ENCODE data around the gene EYA3.
A peak's percentile ranks its signal among the peaks of the same experiment; 100 is the strongest.

EYA3 gene

GRCh38 chr1:28099050-28099769 is 10.8 kb upstream of the EYA3 start:
- no peaks in the 10 kb centered on the region for H3K4me1 Mint-ChIP-seq
- H3K27me3 Mint-ChIP-seq, result no peaks in the 10 kb centered on the region
- no peak overlapping the region for H3K4me3 Mint-ChIP-seq
- H3K36me3 Mint-ChIP-seq, result no peaks in the 10 kb centered on the region
- ATAC-seq (ENCODE audit: low read depth) (no peak), DNase-seq (ENCODE audit: low spot score in 2 of 2) (no peak)
- H3K27ac Mint-ChIP-seq, result no peak overlapping the region
- no peaks in the 10 kb centered on the region for H3K9me3 Mint-ChIP-seq

- Mint-ChIP-seq H3K4me1 (no peaks in the 10 kb centered on the region), H3K4me3 (no peak overlapping the region), H3K9me3 (no peaks in the 10 kb centered on the region), H3K36me3 (no peaks in the 10 kb centered on the region), H3K27me3 (no peaks in the 10 kb centered on the region), H3K27ac (no peak overlapping the region)
- ATAC-seq (ENCODE audit: low read depth) (no peak), DNase-seq (ENCODE audit: low spot score in 2 of 2) (no peak)
Observed at GRCh38 chr1:28097100-28097472, 8.7 kb upstream of the EYA3 start.

DNA sequence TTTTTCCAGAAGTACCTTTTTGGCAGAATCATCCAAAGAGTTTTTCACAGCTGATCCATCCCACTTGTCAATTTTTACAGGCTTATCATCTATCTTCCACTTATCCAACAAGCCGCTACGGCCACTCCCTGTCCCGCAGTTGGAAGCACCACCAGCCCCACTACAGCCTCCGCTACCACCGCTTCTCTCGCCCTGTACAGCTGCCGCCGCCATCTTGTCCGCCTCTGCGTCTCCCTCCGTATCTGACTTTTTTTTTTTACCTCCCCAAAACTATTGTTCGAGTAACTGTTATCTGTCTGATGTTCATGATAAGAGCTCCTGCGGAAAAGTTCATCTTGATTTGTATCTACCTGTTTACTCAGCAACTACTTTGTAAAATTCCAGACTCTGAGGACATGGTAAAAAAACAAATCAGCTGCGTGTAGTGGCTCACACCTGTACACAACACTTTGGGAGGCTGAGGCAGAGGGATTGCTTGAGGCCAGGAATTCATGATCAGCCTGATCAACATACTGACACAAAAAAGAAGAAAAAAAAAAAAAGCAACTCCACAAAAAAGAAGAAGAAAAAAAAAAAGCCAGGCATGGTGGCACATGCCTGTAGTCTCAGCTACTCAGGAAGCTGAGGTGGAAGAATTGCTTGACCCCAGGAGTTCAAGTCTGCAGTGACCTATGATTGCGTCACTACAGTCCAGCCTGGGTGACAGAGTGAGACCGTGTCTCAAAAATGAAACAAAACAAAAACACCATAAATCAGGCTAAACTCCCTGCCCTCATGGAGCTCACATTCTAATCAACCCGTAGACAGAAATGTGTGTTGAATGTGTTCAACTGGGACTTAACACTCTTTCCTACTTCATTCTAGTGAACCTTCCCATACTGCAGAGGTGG is 8.0 kb upstream of the EYA3 start:
- H3K4me3 Mint-ChIP-seq, result no peak overlapping the region
- no peak overlapping the region for H3K27ac Mint-ChIP-seq
- no peaks in the 10 kb centered on the region for H3K36me3 Mint-ChIP-seq
- H3K4me1 Mint-ChIP-seq, result no peaks in the 10 kb centered on the region
- DNase-seq (ENCODE audit: low spot score in 2 of 2) (no peak), ATAC-seq (ENCODE audit: low read depth) (no peak)
- no peaks in the 10 kb centered on the region for H3K27me3 Mint-ChIP-seq
- H3K9me3 Mint-ChIP-seq, result no peaks in the 10 kb centered on the region

DNA sequence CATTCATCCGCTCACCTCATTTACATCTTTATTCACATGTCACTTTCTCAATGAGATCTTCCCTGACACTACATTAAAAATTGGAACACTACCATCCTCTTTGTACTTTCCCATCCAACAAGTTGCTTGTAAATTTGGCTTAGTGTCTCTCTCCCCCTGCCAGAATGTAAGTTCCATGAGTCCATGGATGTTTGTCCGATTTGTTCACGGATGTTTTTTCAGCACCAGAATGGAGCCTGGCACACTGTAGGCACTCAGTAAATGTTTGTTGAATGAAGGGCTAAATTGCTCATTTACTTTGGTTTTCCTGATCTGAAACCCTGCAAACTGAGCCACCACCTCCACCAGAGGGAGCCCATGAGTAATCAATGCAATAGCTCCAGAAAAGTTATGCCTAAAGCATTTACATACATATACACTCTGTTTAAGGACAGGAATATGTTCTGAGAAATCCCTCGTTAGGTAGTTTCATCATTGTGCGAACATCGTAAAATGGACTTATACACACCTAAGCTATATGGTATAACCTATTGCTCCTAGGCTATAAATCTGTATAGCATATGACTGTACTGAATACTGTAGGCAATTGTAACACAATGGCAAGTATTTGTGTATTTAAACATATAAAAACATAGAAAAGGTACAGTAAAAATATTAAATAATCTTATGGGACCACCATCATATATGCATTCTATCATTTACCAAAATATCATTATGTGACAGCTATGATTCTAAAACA is 2.8 kb upstream of the EYA3 start:
- DNase-seq (ENCODE audit: low spot score in 2 of 2), result peak; percentile 81 to 85
- no peak for ATAC-seq (ENCODE audit: low read depth)
- no peaks in the 10 kb centered on the region for H3K27me3 Mint-ChIP-seq
- H3K9me3 Mint-ChIP-seq, result no peaks in the 10 kb centered on the region
- no peaks in the 10 kb centered on the region for H3K36me3 Mint-ChIP-seq
- peaks cover 18% of the 10 kb centered on the region for H3K4me1 Mint-ChIP-seq
- H3K27ac Mint-ChIP-seq, result peak overlapping the region; percentile 45
- peak overlapping the region; percentile 51 for H3K4me3 Mint-ChIP-seq

DNA sequence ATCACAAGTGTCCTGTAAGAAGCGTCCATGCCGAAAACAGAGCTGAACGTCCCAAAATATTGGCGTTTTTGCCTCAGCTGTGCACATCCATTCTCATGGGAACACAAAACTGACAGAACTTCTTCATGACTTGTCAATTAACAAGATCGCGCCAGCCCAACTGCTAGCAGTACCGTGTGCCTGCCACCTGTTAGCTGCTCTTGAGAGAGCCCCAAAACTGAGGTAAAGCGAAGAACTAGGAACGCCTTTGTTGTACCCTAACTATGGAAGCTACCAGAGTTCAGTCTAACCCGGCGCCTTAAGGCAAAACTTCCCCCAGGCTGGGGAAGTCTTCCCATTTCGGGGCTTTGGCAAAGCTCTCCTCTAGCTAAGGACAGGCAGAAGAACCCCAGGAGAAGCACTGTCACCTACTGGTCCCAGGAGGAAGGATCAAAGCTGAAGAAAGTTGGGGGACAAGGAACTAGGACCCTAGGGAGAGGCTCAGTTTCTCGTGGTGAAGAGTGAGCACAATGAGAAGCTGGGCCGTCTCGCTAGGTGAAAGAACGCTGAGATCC is 719 bp downstream of the EYA3 start:
- peak; percentile 23 to 40 for DNase-seq (ENCODE audit: low spot score in 2 of 2)
- Mint-ChIP-seq H3K27ac (peak overlapping the region; percentile 96), H3K27me3 (no peaks in the 10 kb centered on the region), H3K4me1 (peaks cover 23% of the 10 kb centered on the region), H3K9me3 (no peaks in the 10 kb centered on the region), H3K36me3 (peaks cover 1% of the 10 kb centered on the region), H3K4me3 (peak overlapping the region; percentile 91)
- peak; percentile 13 for ATAC-seq (ENCODE audit: low read depth)

DNA sequence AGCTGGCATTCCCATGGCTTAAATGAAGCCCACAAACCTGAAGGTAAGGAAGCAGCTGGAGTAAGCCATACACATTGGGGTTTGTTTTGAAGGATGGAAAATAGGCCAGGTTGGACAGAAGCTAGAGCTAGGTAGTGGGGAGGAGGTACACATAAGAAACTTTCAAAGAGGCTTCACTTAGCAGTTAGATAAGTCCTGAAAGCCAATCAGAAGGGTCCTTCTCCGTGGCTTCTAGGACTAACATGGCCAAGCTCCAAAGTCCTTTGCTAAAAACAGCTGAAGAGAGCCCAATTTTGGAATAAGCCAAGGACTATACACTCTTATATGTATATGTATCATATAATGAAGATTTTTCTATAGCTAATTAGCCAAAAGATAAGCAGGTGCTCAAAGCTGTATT is 1.8 kb downstream of the EYA3 start:
- H3K9me3 Mint-ChIP-seq, result no peaks in the 10 kb centered on the region
- peaks cover 1% of the 10 kb centered on the region for H3K36me3 Mint-ChIP-seq
- peaks cover 23% of the 10 kb centered on the region for H3K4me1 Mint-ChIP-seq
- H3K27ac Mint-ChIP-seq, result no peak overlapping the region
- ATAC-seq (ENCODE audit: low read depth) (no peak), DNase-seq (ENCODE audit: low spot score in 2 of 2) (no peak)
- peak overlapping the region; percentile 25 for H3K4me3 Mint-ChIP-seq
- no peaks in the 10 kb centered on the region for H3K27me3 Mint-ChIP-seq

DNA sequence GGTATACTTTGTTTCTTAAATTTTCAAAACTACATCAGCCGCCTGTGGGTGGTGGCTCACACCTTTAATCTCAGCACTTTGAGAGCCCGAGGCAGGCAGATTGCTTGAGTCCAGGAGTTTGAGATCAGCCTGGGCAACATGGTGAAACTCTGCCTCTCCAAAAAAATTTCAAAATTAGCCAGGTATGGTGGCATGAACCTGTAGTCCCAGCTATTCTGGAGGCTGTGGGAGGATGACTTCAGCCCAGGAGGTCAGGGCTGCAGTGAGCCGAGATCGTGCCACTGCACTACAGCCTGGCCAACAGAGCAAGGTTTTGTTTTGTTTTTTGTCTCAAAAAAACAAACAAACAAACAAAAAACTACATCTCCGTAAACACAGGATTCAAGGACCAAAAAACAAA is 3.3 kb downstream of the EYA3 start:
- Mint-ChIP-seq H3K36me3 (peaks cover 1% of the 10 kb centered on the region), H3K27me3 (no peaks in the 10 kb centered on the region), H3K27ac (peak overlapping the region; percentile 75), H3K9me3 (no peaks in the 10 kb centered on the region), H3K4me3 (peak overlapping the region; percentile 53), H3K4me1 (peaks cover 18% of the 10 kb centered on the region)
- ATAC-seq (ENCODE audit: low read depth) (no peak), DNase-seq (ENCODE audit: low spot score in 2 of 2) (no peak)

DNA sequence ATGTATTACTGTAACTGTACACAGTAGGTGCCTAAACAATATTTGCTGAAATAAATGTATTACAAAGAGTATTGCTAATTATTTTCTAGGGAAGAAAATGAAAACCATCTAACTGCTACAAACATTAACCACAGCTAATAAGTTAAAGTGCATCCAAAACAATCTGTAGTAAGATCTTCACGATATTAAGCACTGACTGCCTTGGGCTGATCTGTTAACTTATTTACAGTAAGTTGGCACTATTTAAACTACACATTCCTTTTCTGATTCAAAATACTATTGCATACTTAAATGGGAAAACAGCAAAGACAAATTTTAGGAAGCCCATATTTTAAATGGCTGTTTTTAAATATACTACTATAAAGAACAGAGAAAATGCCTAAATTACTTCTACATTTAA is 4.5 kb downstream of the EYA3 start:
- H3K4me1 Mint-ChIP-seq, result peaks cover 18% of the 10 kb centered on the region
- H3K9me3 Mint-ChIP-seq, result no peaks in the 10 kb centered on the region
- DNase-seq (ENCODE audit: low spot score in 2 of 2), result no peak
- H3K4me3 Mint-ChIP-seq, result no peak overlapping the region
- no peak overlapping the region for H3K27ac Mint-ChIP-seq
- H3K36me3 Mint-ChIP-seq, result peaks cover 1% of the 10 kb centered on the region
- ATAC-seq (ENCODE audit: low read depth), result no peak
- H3K27me3 Mint-ChIP-seq, result no peaks in the 10 kb centered on the region

DNA sequence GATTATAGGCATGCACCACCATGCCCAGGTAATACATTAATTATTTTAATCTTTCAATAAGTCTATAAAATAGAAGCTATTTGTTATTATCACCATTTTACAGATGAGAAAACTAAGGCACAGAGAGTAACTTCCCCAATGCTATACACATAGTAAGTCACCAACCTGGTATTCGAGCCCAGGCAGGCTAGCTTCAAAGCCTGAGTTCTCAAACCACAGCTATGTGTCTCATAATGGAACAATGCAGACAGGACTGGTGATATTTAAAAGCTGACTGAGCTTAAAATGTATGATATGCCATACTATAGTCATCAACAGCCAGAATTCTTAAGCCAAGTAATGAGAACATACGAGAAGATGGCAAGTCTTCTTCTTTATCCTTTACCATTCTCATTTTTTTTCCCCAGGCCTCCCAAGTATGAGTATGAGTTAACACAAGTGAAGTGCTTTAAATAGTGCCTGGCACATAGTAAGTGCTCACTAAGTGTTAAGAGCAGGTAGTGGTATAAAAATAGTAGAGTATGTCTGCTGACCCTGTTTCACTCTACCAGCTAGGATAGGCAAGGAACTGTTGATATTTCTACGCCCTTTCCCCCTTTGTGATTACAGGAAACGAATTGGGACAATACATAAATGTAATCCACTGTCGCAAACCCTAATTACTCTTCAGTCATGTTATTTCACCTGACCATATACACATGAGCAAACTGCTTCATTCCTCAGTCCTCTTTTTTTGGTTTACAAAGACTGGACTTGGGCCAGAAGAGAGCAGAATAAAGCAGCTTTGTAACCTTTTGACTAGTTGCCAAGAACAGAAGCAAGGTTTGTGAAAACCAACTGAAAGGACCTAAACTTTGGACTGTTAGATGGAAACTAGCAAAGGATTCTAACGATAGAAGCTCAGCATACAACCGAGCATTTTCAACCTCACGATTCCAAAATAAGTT is 9.5 kb downstream of the EYA3 start:
- ATAC-seq (ENCODE audit: low read depth) (no peak), DNase-seq (ENCODE audit: low spot score in 2 of 2) (no peak)
- H3K27me3 Mint-ChIP-seq, result no peaks in the 10 kb centered on the region
- H3K9me3 Mint-ChIP-seq, result no peaks in the 10 kb centered on the region
- peaks cover 11% of the 10 kb centered on the region for H3K4me1 Mint-ChIP-seq
- H3K4me3 Mint-ChIP-seq, result no peak overlapping the region
- no peak overlapping the region for H3K27ac Mint-ChIP-seq
- no peaks in the 10 kb centered on the region for H3K36me3 Mint-ChIP-seq

- no peaks in the 10 kb centered on the region for H3K9me3 Mint-ChIP-seq
- no peak overlapping the region for H3K27ac Mint-ChIP-seq
- ATAC-seq (ENCODE audit: low read depth) (no peak), DNase-seq (ENCODE audit: low spot score in 2 of 2) (no peak)
- no peaks in the 10 kb centered on the region for H3K36me3 Mint-ChIP-seq
- H3K4me1 Mint-ChIP-seq, result peaks cover 11% of the 10 kb centered on the region
- H3K4me3 Mint-ChIP-seq, result no peak overlapping the region
- H3K27me3 Mint-ChIP-seq, result no peaks in the 10 kb centered on the region
Observed at GRCh38 chr1:28078262-28078661, 10.1 kb downstream of the EYA3 start.

DNA sequence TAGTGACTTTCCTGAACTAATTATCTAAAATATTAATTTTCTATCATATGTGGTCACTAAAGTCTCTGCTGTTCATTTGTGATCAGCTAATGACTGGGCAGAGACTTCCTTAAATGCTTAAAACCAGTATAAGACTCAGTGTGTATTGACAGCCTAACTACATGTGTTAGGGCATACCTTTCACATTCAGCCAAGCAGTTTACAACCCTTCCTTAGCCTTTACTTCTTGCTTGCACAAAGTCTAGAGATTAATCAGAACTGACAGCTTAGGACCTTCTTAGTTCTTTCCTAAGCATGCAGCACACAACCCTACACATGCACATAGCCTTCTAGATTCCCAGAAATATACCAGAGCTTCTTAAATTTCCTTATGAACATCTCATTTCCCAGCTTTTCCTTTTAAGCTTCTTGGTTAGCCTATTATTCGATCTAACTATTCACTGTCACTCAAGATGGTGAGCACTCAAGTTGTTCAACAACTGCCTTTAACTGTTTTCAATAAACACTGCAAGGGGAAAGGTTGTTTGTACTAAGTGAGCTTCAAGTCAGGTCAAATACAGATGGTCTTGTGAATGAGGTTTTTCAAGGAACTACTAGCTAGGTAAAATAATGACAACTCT is 13.4 kb downstream of the EYA3 start:
- H3K4me3 Mint-ChIP-seq, result no peak overlapping the region
- H3K27me3 Mint-ChIP-seq, result no peaks in the 10 kb centered on the region
- H3K27ac Mint-ChIP-seq, result no peak overlapping the region
- ATAC-seq (ENCODE audit: low read depth), result no peak
- no peaks in the 10 kb centered on the region for H3K9me3 Mint-ChIP-seq
- H3K36me3 Mint-ChIP-seq, result peaks cover 2% of the 10 kb centered on the region
- peaks cover 22% of the 10 kb centered on the region for H3K4me1 Mint-ChIP-seq
- DNase-seq (ENCODE audit: low spot score in 2 of 2), result no peak

DNA sequence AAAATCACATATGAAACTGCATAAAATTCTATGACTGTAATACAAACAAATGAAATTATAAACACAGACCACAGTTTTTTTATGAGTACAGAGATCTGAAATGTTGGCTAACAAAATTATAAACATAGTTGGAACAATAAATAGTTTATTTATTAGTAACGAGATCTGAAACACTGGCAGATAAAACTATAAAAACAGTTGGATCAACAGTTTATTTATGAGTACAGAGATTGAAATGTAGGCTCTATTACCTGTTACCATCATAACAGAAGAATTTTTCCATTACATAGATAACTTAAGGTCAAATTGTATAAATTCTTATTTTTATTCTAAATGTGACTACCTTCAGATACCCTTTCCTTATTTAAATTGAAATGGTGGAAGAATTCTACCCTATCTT is 14.5 kb downstream of the EYA3 start:
- Mint-ChIP-seq H3K4me1 (peaks cover 22% of the 10 kb centered on the region), H3K4me3 (no peak overlapping the region), H3K36me3 (peaks cover 4% of the 10 kb centered on the region), H3K9me3 (no peaks in the 10 kb centered on the region), H3K27ac (no peak overlapping the region), H3K27me3 (no peaks in the 10 kb centered on the region)
- no peak for DNase-seq (ENCODE audit: low spot score in 2 of 2)
- ATAC-seq (ENCODE audit: low read depth), result no peak

GRCh38 chr1:28071813-28072212 is 16.6 kb downstream of the EYA3 start:
- no peaks in the 10 kb centered on the region for H3K9me3 Mint-ChIP-seq

More at GRCh38 chr1:28071813-28072212, 16.6 kb downstream of the EYA3 start:
- Mint-ChIP-seq H3K27me3 (no peaks in the 10 kb centered on the region), H3K36me3 (peaks cover 4% of the 10 kb centered on the region), H3K4me1 (peaks cover 26% of the 10 kb centered on the region), H3K4me3 (no peak overlapping the region), H3K27ac (peak overlapping the region; percentile 28)
- ATAC-seq (ENCODE audit: low read depth) (no peak), DNase-seq (ENCODE audit: low spot score in 2 of 2) (no peak)
